Smooth muscle cell (in vitro differentiated cells): ENCODE results near the gene CKAP4. TPM values are rescaled to one million over a fixed set of nuclear protein-coding genes. Genes with fewer than 3 reads are reported as not detected.

Experiments used
- DNase-seq: peaks from one replicate; lab custom pipeline; 2025; ENCODE audit not compliant: unreplicated experiment; lab: John Stamatoyannopoulos, UW
- H2AFZ ChIP-seq: fragments of 200-600 bp; sonication (generic); 2 replicates; pipeline ENCODE4 v1.6.0; 2016; ENCODE audit warnings: antibody characterized with exemption, low read depth, mild to moderate bottlenecking
- H3F3A ChIP-seq: fragments of 200-600 bp; sonication (generic); 2 replicates; pipeline ENCODE4 v1.6.0; 2017; ENCODE audit warnings: antibody characterized with exemption, low read depth
- H3K27ac ChIP-seq: fragments of 200-600 bp; sonication (generic); 2 replicates; pipeline ENCODE4 v1.5.1; 2016; ENCODE audit warnings: low read depth, mild to moderate bottlenecking
- H3K27me3 ChIP-seq: fragments of 200-600 bp; sonication (generic); 2 replicates; pipeline ENCODE4 v1.6.1; 2016; ENCODE audit warnings: low read depth, mild to moderate bottlenecking
- H3K36me3 ChIP-seq: fragments of 200-600 bp; sonication (generic); 2 replicates; pipeline ENCODE4 v1.5.1; 2016; ENCODE audit warnings: low read depth
- H3K4me1 ChIP-seq: fragments of 200-600 bp; sonication (generic); 2 replicates; pipeline ENCODE4 v1.5.1; 2016; ENCODE audit warnings: low read depth
- H3K4me2 ChIP-seq: fragments of 200-600 bp; sonication (generic); 2 replicates; pipeline ENCODE4 v1.6.0; 2016; ENCODE audit warnings: mild to moderate bottlenecking
- H3K4me3 ChIP-seq: fragments of 200-600 bp; sonication (generic); 2 replicates; pipeline ENCODE4 v1.5.1; 2016; ENCODE audit warnings: mild to moderate bottlenecking
- H3K79me2 ChIP-seq: fragments of 200-600 bp; sonication (generic); 2 replicates; pipeline ENCODE4 v1.6.0; 2016; ENCODE audit warnings: low read depth, mild to moderate bottlenecking
- H3K9ac ChIP-seq: fragments of 200-600 bp; sonication (generic); 2 replicates; pipeline ENCODE4 v1.6.0; 2016; ENCODE audit warnings: low read depth
- H3K9me3 ChIP-seq: fragments of 200-600 bp; sonication (generic); replicated peaks from 2 replicates; pipeline ENCODE4 v1.5.1; 2016; ENCODE audit warnings: low read depth
- H4K20me1 ChIP-seq: fragments of 200-600 bp; sonication (generic); 2 replicates; pipeline ENCODE4 v1.6.0; 2016; ENCODE audit warnings: low read depth
- CTCF ChIP-seq: fragments of 200-600 bp; sonication (generic); IDR thresholded peaks from 2 replicates; pipeline ENCODE4 v1.5.1; 2017; ENCODE audit warnings: borderline replicate concordance, mild to moderate bottlenecking, antibody characterized with exemption; ENCODE audit not compliant: insufficient read depth, poor library complexity, severe bottlenecking
- WGBS: methylation state at CpG from one replicate; pipeline ENCODE4 v1.1.7; 2016; ENCODE audit warnings: low lambda C conversion rate; 5-methylcytosine and 5-hydroxymethylcytosine counted together
- polyA plus RNA-seq: library from polyadenylated mRNA; unstranded; fragments of >200 nt; fragmentation: Nextera tagmentation; extraction: Ambion mirVana; gene quantifications from 2 replicates; pipeline ENCODE4 v1.2.1, GENCODE V29; 2016
- total RNA-seq: library from RNA; depleted of rRNA; stranded (reverse); fragments of >200 nt; gene quantifications from 2 replicates; pipeline ENCODE4 v1.2.3, GENCODE V29; 2014

CKAP4 gene
- total and polyA plus RNA-seq, 2 experiments from 2014 or later: 241 to 486 TPM

GRCh38 chr12:106220536-106220935, 27.3 kb downstream of the CKAP4 start:
- H3K4me3 ChIP-seq: no peak overlapping the region
- H3K9ac ChIP-seq: no peak overlapping the region
- no peaks in the 10 kb centered on the region for H3K4me1 ChIP-seq
- H3K79me2 ChIP-seq: no peaks in the 10 kb centered on the region
- DNase-seq: no peak
- no peaks in the 10 kb centered on the region for H3K9me3 ChIP-seq
- H2AFZ ChIP-seq: no peak overlapping the region
- no peak overlapping the region for H3K4me2 ChIP-seq
- no peaks in the 10 kb centered on the region for H3K36me3 ChIP-seq
- no peaks in the 10 kb centered on the region for H3K27me3 ChIP-seq
- 94% methylated on average over 7 of the region's 7 CpGs for WGBS
- TF ChIP-seq CTCF: no peak
- H4K20me1 ChIP-seq: no peaks in the 10 kb centered on the region
- H3F3A ChIP-seq: no peaks in the 10 kb centered on the region
- no peak overlapping the region for H3K27ac ChIP-seq

- Histone ChIP-seq H3K36me3 (no peaks in the 10 kb centered on the region), H3K4me3 (no peak overlapping the region), H3K27me3 (no peaks in the 10 kb centered on the region), H2AFZ (no peak overlapping the region), H3F3A (no peaks in the 10 kb centered on the region), H3K9me3 (no peaks in the 10 kb centered on the region), H3K79me2 (no peaks in the 10 kb centered on the region), H4K20me1 (no peaks in the 10 kb centered on the region), H3K4me2 (no peak overlapping the region), H3K27ac (no peak overlapping the region), H3K9ac (no peak overlapping the region), H3K4me1 (no peaks in the 10 kb centered on the region)
- no peak for DNase-seq
- 97% methylated on average over 1 of the region's 1 CpG for WGBS
- no peak for TF ChIP-seq CTCF
Measured at GRCh38 chr12:106219043-106219442, 28.8 kb downstream of the CKAP4 start.

DNA sequence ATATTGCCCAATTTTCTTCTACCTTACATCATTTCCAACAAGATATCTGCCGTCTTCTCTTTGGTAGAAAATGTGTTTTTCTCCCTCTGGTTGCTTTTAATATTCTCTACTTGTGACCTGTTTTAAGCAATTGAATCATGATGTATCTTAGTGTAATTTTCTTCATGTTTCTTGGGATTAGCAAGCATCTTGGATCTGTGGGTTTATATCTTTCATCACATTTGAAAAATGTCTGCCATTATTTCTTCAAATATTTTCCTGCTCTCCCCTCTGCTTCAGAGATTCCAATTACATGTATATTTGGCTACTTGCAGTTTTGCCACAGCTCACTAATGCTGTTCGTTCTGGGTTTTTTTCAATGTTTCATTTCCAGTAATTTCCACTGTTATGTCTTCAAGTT, 30.1 kb downstream of the CKAP4 start:
- DNase-seq: no peak
- H3K9me3 ChIP-seq: no peaks in the 10 kb centered on the region
- no peak overlapping the region for H3K9ac ChIP-seq
- TF ChIP-seq CTCF: no peak
- no peaks in the 10 kb centered on the region for H3K36me3 ChIP-seq
- no peak overlapping the region for H3K4me3 ChIP-seq
- no peak overlapping the region for H2AFZ ChIP-seq
- H4K20me1 ChIP-seq: no peaks in the 10 kb centered on the region
- H3K4me2 ChIP-seq: no peak overlapping the region
- H3K4me1 ChIP-seq: no peaks in the 10 kb centered on the region
- no peak overlapping the region for H3K27ac ChIP-seq
- H3K79me2 ChIP-seq: no peaks in the 10 kb centered on the region
- 98% methylated on average over 2 of the region's 2 CpGs for WGBS
- H3F3A ChIP-seq: no peaks in the 10 kb centered on the region
- no peaks in the 10 kb centered on the region for H3K27me3 ChIP-seq

DNA sequence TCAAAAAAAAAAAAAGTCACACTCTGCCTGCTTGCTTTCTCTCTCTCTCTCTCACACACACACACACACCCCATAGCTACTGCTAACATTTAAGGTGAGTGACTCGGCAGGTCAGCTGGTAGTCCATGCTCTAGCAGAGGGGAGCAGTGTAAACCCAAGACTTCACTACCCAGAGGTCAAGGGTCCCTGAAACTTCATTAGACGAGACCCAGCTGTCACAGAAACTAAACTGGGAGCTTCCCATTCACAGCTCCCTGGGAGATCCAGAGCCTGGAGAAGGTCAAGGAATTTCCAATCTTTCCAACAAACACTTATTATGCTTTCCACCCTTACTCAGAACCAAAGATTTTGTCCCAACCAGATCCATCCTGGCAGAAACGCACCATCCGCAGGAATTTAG, 33.2 kb downstream of the CKAP4 start:
- H3K4me2 ChIP-seq: no peak overlapping the region
- H2AFZ ChIP-seq: no peak overlapping the region
- DNase-seq: no peak
- 80% methylated on average over 4 of the region's 4 CpGs for WGBS
- H3K36me3 ChIP-seq: no peaks in the 10 kb centered on the region
- H3K27me3 ChIP-seq: no peaks in the 10 kb centered on the region
- no peak overlapping the region for H3K4me3 ChIP-seq
- no peaks in the 10 kb centered on the region for H3F3A ChIP-seq
- TF ChIP-seq CTCF: no peak
- H4K20me1 ChIP-seq: no peaks in the 10 kb centered on the region
- H3K79me2 ChIP-seq: no peaks in the 10 kb centered on the region
- no peak overlapping the region for H3K9ac ChIP-seq
- no peaks in the 10 kb centered on the region for H3K9me3 ChIP-seq
- no peak overlapping the region for H3K27ac ChIP-seq
- H3K4me1 ChIP-seq: no peaks in the 10 kb centered on the region
